NCI-H748 treated with DMSO at 0.1 percent for 48 hours (cell line): ENCODE measurements around the gene NOL4L.

ENCODE experiments used
- DNase-seq: peaks from one replicate; lab custom pipeline; 2025; lab: John Stamatoyannopoulos, UW

The NOL4L gene

GRCh38 chr20:32483351-32484224 lies 101.5 kb downstream of the NOL4L start:
- peak; percentile 75 for DNase-seq

GRCh38 chr20:32482442-32483261 lies 102.5 kb downstream of the NOL4L start:
- no peak for DNase-seq

GRCh38 chr20:32482143-32482441 lies 103.0 kb downstream of the NOL4L start:
- DNase-seq: no peak

GRCh38 chr20:32481311-32482142 lies 103.6 kb downstream of the NOL4L start:
- no peak for DNase-seq

GRCh38 chr20:32480371-32481241 lies 104.5 kb downstream of the NOL4L start:
- DNase-seq: no peak

- no peak for DNase-seq
Observed at GRCh38 chr20:32479697-32480171, 105.4 kb downstream of the NOL4L start.

- DNase-seq: no peak
Observed at GRCh38 chr20:32479012-32479411, 106.1 kb downstream of the NOL4L start.

GRCh38 chr20:32478576-32478975 lies 106.6 kb downstream of the NOL4L start:
- DNase-seq: no peak

- no peak for DNase-seq
Observed at GRCh38 chr20:32477594-32478512, 107.3 kb downstream of the NOL4L start.

GRCh38 chr20:32476684-32477593 lies 108.2 kb downstream of the NOL4L start:
- DNase-seq: no peak

GRCh38 chr20:32474967-32475811 lies 109.9 kb downstream of the NOL4L start:
- no peak for DNase-seq

GRCh38 chr20:32474717-32474966 lies 110.5 kb downstream of the NOL4L start:
- no peak for DNase-seq

- DNase-seq: no peak
Observed at GRCh38 chr20:32474009-32474716, 111.0 kb downstream of the NOL4L start.

GRCh38 chr20:32473231-32474008 lies 111.7 kb downstream of the NOL4L start:
- no peak for DNase-seq

- no peak for DNase-seq
Observed at GRCh38 chr20:32472581-32473207, 112.4 kb downstream of the NOL4L start.

GRCh38 chr20:32470940-32471339 lies 114.2 kb downstream of the NOL4L start:
- no peak for DNase-seq
